ENCODE data around the gene TPCN1. TPM values are rescaled to one million over a fixed set of nuclear protein-coding genes. Genes with fewer than 3 reads are reported as not detected.

The TPCN1 gene
- total RNA-seq, 1 donor from 2014 or later = 56.3 TPM

- no peak for DNase-seq (ENCODE audit: low spot score in 2 of 2)
- Histone ChIP-seq H3K9me3 (peaks cover 0 to 4% of the 10 kb centered on the region in 2 donors), H3K27ac (no peak overlapping the region), H3K4me1 (peaks cover 9 to 20% of the 10 kb centered on the region in 2 donors), H3K27me3 (no peaks in the 10 kb centered on the region), H3K4me3 (no peak overlapping the region), H3K36me3 (peaks cover 16 to 32% of the 10 kb centered on the region in 2 donors)
- TF ChIP-seq CTCF (IDR thresholded peaks at IDR 0.05) = no peak
- intact Hi-C loops (cut with DNase I) = no loop called here
Observed at GRCh38 chr12:113251404-113252070, 30.3 kb downstream of the TPCN1 start.

DNA sequence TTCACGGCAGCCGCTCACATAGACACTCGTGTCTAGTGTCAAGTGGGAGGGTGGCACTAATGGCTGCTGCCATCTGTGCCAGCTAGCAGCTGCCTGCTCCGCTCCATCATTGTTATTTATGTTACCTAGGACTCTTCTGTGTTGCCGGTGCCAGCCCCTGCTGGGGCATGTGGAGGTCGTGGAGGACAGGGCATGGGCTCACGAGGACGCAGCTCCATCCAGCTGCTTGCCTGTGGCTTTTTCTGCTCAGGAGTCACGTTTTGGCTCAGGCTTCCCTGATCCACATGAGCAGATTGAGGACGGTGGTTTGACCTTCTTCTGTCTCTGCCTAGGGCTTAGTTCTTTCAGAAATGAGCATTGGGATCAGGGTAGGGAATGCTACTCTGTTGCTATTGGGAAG, 31.2 kb downstream of the TPCN1 start:
- Histone ChIP-seq H3K36me3 (peaks cover 16 to 32% of the 10 kb centered on the region in 2 donors), H3K9me3 (peaks cover 0 to 4% of the 10 kb centered on the region in 2 donors), H3K4me1 (peaks cover 2 to 10% of the 10 kb centered on the region in 2 donors), H3K27ac (no peak overlapping the region), H3K4me3 (no peak overlapping the region), H3K27me3 (no peaks in the 10 kb centered on the region)
- intact Hi-C loops (cut with DNase I) = no loop called here
- no peak for DNase-seq (ENCODE audit: low spot score in 2 of 2)
- no peak for TF ChIP-seq CTCF (IDR thresholded peaks at IDR 0.05)

DNA sequence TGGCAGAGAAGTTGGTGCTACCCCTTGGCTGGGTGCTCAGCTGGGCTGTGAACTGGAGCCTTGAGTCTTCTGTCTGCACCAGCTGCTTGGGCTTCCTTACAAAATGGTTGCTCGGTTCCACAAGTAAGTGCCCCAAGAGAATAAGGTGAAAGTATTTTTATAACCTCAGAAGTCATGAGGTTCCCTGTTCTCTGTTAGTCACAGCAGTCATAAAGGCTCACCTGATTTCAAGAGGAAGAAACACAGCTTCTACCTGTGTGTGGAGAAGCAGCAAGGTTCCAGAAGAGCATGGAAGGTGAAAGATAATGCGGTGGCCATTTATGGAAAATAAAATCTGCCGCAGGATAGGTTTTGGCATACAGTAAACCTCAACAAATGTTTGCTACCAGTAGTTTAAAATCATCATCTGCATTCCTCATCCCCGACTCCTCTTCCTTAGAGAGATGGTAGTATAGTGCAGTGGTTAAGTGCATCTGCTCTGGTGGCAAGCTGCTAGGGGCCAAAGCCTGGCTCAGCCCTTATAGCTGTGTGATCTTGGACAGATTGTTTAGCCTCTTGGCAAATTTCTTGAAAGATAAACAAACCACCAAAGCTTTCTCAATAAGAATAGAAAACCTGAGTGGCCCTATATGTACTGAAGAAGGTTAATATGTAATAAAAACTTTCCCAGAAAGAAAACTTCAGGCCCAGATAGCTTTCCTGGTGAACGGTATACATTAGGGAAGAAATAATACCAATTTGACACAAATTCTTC, 32.4 kb downstream of the TPCN1 start:
- intact Hi-C loops (cut with DNase I) = no loop called here
- Histone ChIP-seq H3K4me1 (peaks cover 0 to 6% of the 10 kb centered on the region in 2 donors), H3K27me3 (no peaks in the 10 kb centered on the region), H3K27ac (no peak overlapping the region), H3K4me3 (no peak overlapping the region), H3K36me3 (peaks cover 16 to 32% of the 10 kb centered on the region in 2 donors), H3K9me3 (peaks cover 0 to 4% of the 10 kb centered on the region in 2 donors)
- no peak for TF ChIP-seq CTCF (IDR thresholded peaks at IDR 0.05)
- no peak for DNase-seq (ENCODE audit: low spot score in 2 of 2)

DNA sequence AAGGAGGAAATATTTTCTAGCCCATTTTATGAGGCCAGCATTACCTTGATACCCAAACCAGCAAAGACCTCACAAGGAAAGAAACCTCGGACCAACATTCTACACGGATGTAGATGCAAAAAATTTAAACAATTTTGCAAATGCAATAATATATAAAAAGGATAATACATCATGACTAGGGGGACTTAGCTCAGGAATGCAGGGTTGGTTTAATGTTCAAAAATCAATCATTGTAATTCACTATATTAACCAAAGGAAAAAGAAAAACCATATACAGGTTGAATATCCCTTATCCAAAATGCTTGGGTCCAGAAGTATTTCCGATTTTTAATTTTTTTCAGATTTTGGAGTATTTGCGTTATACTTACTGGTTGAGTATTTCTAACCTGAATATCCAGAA, 33.0 kb downstream of the TPCN1 start:
- H3K27ac ChIP-seq = no peak overlapping the region
- H3K4me1 ChIP-seq = peaks cover 0 to 12% of the 10 kb centered on the region in 2 donors
- no peak for TF ChIP-seq CTCF (IDR thresholded peaks at IDR 0.05)
- peaks cover 0 to 4% of the 10 kb centered on the region in 2 donors for H3K9me3 ChIP-seq
- intact Hi-C loops (cut with DNase I) = no loop called here
- peaks cover 13 to 31% of the 10 kb centered on the region in 2 donors for H3K36me3 ChIP-seq
- DNase-seq (ENCODE audit: low spot score in 2 of 2) = no peak
- no peak overlapping the region for H3K4me3 ChIP-seq
- no peaks in the 10 kb centered on the region for H3K27me3 ChIP-seq

- no peak overlapping the region for H3K27ac ChIP-seq
- H3K27me3 ChIP-seq = no peaks in the 10 kb centered on the region
- H3K36me3 ChIP-seq = peaks cover 2 to 11% of the 10 kb centered on the region in 2 donors
- H3K4me3 ChIP-seq = no peak overlapping the region
- H3K9me3 ChIP-seq = peaks cover 0 to 4% of the 10 kb centered on the region in 2 donors
- TF ChIP-seq CTCF (IDR thresholded peaks at IDR 0.05) = no peak
- intact Hi-C loops (cut with DNase I) = no loop called here
- DNase-seq (ENCODE audit: low spot score in 2 of 2) = no peak
- H3K4me1 ChIP-seq = peaks cover 10 to 24% of the 10 kb centered on the region in 2 donors
Observed at GRCh38 chr12:113257564-113257963, 36.3 kb downstream of the TPCN1 start.

All from ascending aorta (tissue), 2 donors.